PC-3 (cell line): ENCODE results near the gene SUSD2. TPM values are rescaled to one million over a fixed set of nuclear protein-coding genes. Genes with fewer than 3 reads are reported as not detected.

ENCODE experiments used
- ATAC-seq: fragments of 200-7000 bp; cut with Tn5 transposase; 2 replicates; pipeline ENCODE4 v1.9.1; 2020; ENCODE audit warnings: mild to moderate bottlenecking, moderate library complexity
- BruUV-seq: library from RNA; stranded (reverse); fragments of 400-500 nt; replicated peaks from 2 replicates; lab custom pipeline; 2021; lab: Mats Ljungman, UMichigan
- CTCF ChIA-PET: fragments of 300-600 bp; sonication (Branson Sonifier 250); formaldehyde crosslinking; loops from one replicate; lab custom pipeline; 2022; ENCODE audit warnings: antibody characterized with exemption; lab: Charles Lee
- POLR2A ChIA-PET: fragments of 300-600 bp; sonication (Branson Sonifier 250); formaldehyde crosslinking; loops from one replicate; lab custom pipeline; 2022; ENCODE audit warnings: antibody characterized with exemption; ENCODE audit not compliant: unreplicated experiment; lab: Charles Lee
- DNase-seq: peaks from one replicate; pipeline ENCODE4 v3.0.0-alpha.2; 2015
- H2AFZ ChIP-seq: fragments of 300-600 bp; sonication (generic); 2 replicates; pipeline ENCODE4 v1.6.0; 2016; ENCODE audit warnings: antibody characterized with exemption, low read length
- H3F3A ChIP-seq: fragments of 300-600 bp; sonication (generic); one replicate; pipeline ENCODE4 v1.6.0; 2017; ENCODE audit warnings: antibody characterized with exemption, low read length, control low read depth, mild to moderate bottlenecking; ENCODE audit not compliant: unreplicated experiment
- H3K27ac ChIP-seq: fragments of 300-600 bp; sonication (generic); 2 replicates; pipeline ENCODE4 v1.5.1; 2016; ENCODE audit warnings: mild to moderate bottlenecking, low read length
- H3K27me3 ChIP-seq: fragments of 300-600 bp; sonication (generic); 2 replicates; pipeline ENCODE4 v1.6.1; 2016; ENCODE audit warnings: low read length, mixed read lengths
- H3K36me3 ChIP-seq: fragments of 300-600 bp; sonication (generic); 2 replicates; pipeline ENCODE4 v1.6.1; 2016; ENCODE audit warnings: low read depth, mixed run types, low read length, mixed read lengths
- H3K4me1 ChIP-seq: fragments of 300-600 bp; sonication (generic); 2 replicates; pipeline ENCODE4 v1.5.1; 2016; ENCODE audit warnings: low read length; ENCODE audit not compliant: insufficient read depth
- H3K4me2 ChIP-seq: fragments of 300-600 bp; sonication (generic); 2 replicates; pipeline ENCODE4 v1.6.0; 2016; ENCODE audit warnings: low read length
- H3K4me3 ChIP-seq: fragments of 300-600 bp; sonication (generic); 2 replicates; pipeline ENCODE4 v1.5.1; 2016; ENCODE audit warnings: mild to moderate bottlenecking, low read length, mixed read lengths
- H3K79me2 ChIP-seq: fragments of 300-600 bp; sonication (generic); 2 replicates; pipeline ENCODE4 v1.6.1; 2017; ENCODE audit warnings: low read length, mixed read lengths
- H3K9ac ChIP-seq: fragments of 300-600 bp; sonication (generic); 2 replicates; pipeline ENCODE4 v1.6.0; 2016; ENCODE audit warnings: mild to moderate bottlenecking, low read length
- H3K9me2 ChIP-seq: fragments of 300-600 bp; sonication (generic); replicated peaks from 2 replicates; pipeline ENCODE4 v1.6.1; 2016; ENCODE audit warnings: mixed run types, low read length, mixed read lengths
- H3K9me3 ChIP-seq: fragments of 300-600 bp; sonication (generic); 2 replicates; pipeline ENCODE4 v1.6.1; 2016; ENCODE audit warnings: low read length, mixed read lengths
- H4K20me1 ChIP-seq: fragments of 300-600 bp; sonication (generic); 2 replicates; pipeline ENCODE4 v1.6.1; 2016; ENCODE audit warnings: low read length, mixed read lengths
- EZH2 ChIP-seq: fragments of 300-600 bp; sonication (generic); IDR thresholded peaks from one replicate; pipeline ENCODE4 v1.6.1; 2017; ENCODE audit warnings: antibody characterized with exemption, mild to moderate bottlenecking, low read length; ENCODE audit not compliant: unreplicated experiment
- EZH2phosphoT487 ChIP-seq: fragments of 300-600 bp; sonication (generic); IDR thresholded peaks from 2 replicates; pipeline ENCODE4 v1.6.1; 2018; ENCODE audit warnings: mild to moderate bottlenecking, antibody characterized with exemption, low read length, borderline replicate concordance
- intact Hi-C: fragments of 100-400 bp; cut with micrococcal nuclease; formaldehyde crosslinking; loops from 2 replicates; pipeline ENCODE4 v1.9.0; 2023
- total RNA-seq: library from RNA; depleted of rRNA; stranded (reverse); fragments of >200 nt; gene quantifications from 2 replicates; pipeline ENCODE4 v1.2.3, GENCODE V29; 2014
- TF ChIP-seq, protein P1 (sequence below): fragments of 300-600 bp; sonication (generic); conservative IDR thresholded peaks from 2 replicates; pipeline ENCODE4 v1.5.1; 2017; ENCODE audit warnings: antibody characterized with exemption, low read depth, mild to moderate bottlenecking, low read length

Gene SUSD2
- total RNA-seq, 1 experiment from 2014 or later = 1.3 TPM

DNA sequence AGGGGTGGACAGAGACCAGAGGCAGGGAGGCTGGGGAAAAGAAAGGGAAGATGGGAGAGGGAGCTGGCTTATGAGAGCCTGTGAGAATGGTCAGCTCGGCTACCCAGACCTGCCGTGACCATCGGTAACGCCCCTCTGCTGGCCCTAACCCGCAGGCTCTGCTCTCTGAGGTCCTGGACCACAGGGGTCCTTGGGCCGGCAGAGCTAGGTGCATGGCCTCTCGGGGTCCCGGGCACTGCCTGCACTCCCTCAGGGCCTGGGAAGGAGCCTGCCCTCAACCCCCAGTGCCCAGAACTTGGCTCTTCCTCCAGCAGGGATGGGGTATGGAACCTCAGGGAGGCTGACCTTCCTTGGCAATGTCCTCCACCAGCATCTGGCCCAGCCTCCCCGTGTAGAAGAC, 50.4 kb downstream of the SUSD2 start:
- no peak overlapping the region for H3K9ac ChIP-seq
- no peaks in the 10 kb centered on the region for H3K79me2 ChIP-seq
- H3K36me3 ChIP-seq = no peaks in the 10 kb centered on the region
- ChIA-PET POLR2A (no interaction called here), CTCF (no interaction called here)
- TF ChIP-seq EZH2phosphoT487 (no peak), EZH2 (no peak)
- TF ChIP-seq, protein P1, sequence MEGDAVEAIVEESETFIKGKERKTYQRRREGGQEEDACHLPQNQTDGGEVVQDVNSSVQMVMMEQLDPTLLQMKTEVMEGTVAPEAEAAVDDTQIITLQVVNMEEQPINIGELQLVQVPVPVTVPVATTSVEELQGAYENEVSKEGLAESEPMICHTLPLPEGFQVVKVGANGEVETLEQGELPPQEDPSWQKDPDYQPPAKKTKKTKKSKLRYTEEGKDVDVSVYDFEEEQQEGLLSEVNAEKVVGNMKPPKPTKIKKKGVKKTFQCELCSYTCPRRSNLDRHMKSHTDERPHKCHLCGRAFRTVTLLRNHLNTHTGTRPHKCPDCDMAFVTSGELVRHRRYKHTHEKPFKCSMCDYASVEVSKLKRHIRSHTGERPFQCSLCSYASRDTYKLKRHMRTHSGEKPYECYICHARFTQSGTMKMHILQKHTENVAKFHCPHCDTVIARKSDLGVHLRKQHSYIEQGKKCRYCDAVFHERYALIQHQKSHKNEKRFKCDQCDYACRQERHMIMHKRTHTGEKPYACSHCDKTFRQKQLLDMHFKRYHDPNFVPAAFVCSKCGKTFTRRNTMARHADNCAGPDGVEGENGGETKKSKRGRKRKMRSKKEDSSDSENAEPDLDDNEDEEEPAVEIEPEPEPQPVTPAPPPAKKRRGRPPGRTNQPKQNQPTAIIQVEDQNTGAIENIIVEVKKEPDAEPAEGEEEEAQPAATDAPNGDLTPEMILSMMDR = no peak
- no peak overlapping the region for H3K4me3 ChIP-seq
- DNase-seq (no peak), ATAC-seq (no peak)
- H2AFZ ChIP-seq = no peak overlapping the region
- no peaks in the 10 kb centered on the region for H4K20me1 ChIP-seq
- H3K27ac ChIP-seq = no peak overlapping the region
- H3K4me1 ChIP-seq = no peaks in the 10 kb centered on the region
- no peaks in the 10 kb centered on the region for H3F3A ChIP-seq
- H3K9me3 ChIP-seq = no peaks in the 10 kb centered on the region
- H3K4me2 ChIP-seq = no peak overlapping the region
- no TSS peak for BruUV-seq
- intact Hi-C loops = no loop called here
- H3K27me3 ChIP-seq = no peaks in the 10 kb centered on the region
- H3K9me2 ChIP-seq = no peaks in the 10 kb centered on the region

DNA sequence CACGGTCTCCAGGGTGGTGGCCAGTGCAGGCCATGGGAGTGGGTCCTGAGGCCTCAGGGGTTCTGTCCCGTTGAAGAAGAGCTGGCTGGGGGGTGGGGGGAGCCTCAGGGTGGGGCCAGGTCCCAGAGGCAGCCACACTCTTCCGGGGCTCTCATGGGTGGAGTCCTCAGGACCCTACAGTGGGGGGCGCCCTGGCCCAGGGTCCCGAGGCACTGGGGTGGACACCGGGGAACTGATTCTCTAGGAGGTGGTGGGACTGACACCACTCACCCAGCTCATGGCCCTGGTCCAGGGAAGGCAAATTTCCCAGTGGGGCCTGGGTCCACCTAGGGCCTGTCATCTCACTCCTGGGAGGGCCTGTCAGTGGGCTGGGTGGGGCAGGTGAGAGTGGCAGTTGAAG, 50.8 kb downstream of the SUSD2 start:
- Histone ChIP-seq H4K20me1 (no peaks in the 10 kb centered on the region), H3K27ac (no peak overlapping the region), H3K9me3 (no peaks in the 10 kb centered on the region), H3K27me3 (no peaks in the 10 kb centered on the region), H3K36me3 (no peaks in the 10 kb centered on the region), H2AFZ (no peak overlapping the region), H3K9ac (no peak overlapping the region), H3K79me2 (no peaks in the 10 kb centered on the region), H3F3A (no peaks in the 10 kb centered on the region), H3K4me2 (no peak overlapping the region), H3K9me2 (no peaks in the 10 kb centered on the region), H3K4me1 (no peaks in the 10 kb centered on the region), H3K4me3 (no peak overlapping the region)
- intact Hi-C loops = no loop called here
- BruUV-seq = no TSS peak
- CTCF ChIA-PET = no interaction called here
- DNase-seq = no peak
- ATAC-seq = no peak
- POLR2A ChIA-PET = no interaction called here
- TF ChIP-seq EZH2 (no peak), EZH2phosphoT487 (no peak)
- TF ChIP-seq, protein P1 = no peak

DNA sequence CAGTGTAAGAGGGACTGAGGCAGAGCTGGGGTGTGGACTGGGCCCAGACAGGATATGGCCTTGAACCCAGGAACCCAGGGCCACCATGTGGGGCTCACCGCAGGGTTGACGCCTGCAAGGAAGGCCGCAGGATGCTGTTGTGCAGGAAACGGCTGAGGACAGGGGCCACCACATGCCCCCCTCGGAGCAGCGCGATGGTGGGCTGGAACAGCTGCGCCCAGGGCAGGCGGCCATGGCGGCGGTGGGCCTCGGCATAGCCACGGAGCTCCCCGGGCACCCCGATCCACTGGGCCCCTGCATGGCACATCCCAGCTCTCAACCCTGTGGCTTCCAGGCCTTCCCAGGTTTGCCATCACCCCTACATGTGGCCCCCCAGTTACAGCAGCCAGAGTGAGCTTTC, 51.4 kb downstream of the SUSD2 start:
- Histone ChIP-seq H3K4me3 (no peak overlapping the region), H3K9ac (no peak overlapping the region), H3K9me2 (no peaks in the 10 kb centered on the region), H3K79me2 (no peaks in the 10 kb centered on the region), H3K9me3 (no peaks in the 10 kb centered on the region), H3K27ac (no peak overlapping the region), H3F3A (no peaks in the 10 kb centered on the region), H3K4me1 (no peaks in the 10 kb centered on the region), H2AFZ (no peak overlapping the region), H3K4me2 (no peak overlapping the region), H3K36me3 (no peaks in the 10 kb centered on the region), H3K27me3 (no peaks in the 10 kb centered on the region), H4K20me1 (no peaks in the 10 kb centered on the region)
- no TSS peak for BruUV-seq
- no peak for TF ChIP-seq EZH2phosphoT487
- no peak for TF ChIP-seq EZH2
- TF ChIP-seq, protein P1 = no peak
- CTCF ChIA-PET = no interaction called here
- ATAC-seq (no peak), DNase-seq (no peak)
- POLR2A ChIA-PET = no interaction called here
- intact Hi-C loops = no loop called here
